Lower leg skin (tissue), 3 donors: ENCODE results near the gene KRCC1.

Source experiments
- POLR2A ChIP-seq, 2 donors: fragments of 450-650 bp; IDR thresholded peaks; one replicate each; pipeline ENCODE4 v1.6.1; 2016 to 2017; ENCODE audit warnings: antibody characterized with exemption in 2 of 2, mild to moderate bottlenecking in 1 of 2, moderate library complexity in 1 of 2
- TF ChIP-seq, protein P1 (sequence below), 3 donors: fragments of 450-650 bp; IDR thresholded peaks; one replicate each; pipeline ENCODE4 v1.5.1; 2016; ENCODE audit warnings: antibody characterized with exemption in 3 of 3, mild to moderate bottlenecking in 3 of 3, moderate library complexity in 2 of 3

DNA sequence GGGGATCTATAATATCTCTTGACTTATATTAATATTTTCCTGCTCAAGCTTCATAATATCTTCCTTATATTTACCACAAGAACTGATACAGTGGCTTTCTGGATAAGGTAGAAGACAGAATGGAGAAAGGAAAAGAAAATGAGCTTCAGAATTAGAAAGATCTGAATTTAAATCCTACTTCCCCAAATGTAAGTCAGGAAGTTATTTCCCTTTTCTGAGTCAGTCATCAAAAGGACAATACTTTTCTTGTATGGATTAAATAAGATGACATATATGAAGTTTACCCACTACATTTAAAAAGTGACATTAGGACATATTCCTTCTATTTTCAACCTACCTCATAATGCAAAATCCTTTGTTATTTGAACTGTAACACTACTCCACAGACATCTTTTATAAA lies 19.0 kb downstream of the KRCC1 start:
- TF ChIP-seq POLR2A (IDR thresholded peaks at IDR 0.05) = no peak
- TF ChIP-seq, protein P1, sequence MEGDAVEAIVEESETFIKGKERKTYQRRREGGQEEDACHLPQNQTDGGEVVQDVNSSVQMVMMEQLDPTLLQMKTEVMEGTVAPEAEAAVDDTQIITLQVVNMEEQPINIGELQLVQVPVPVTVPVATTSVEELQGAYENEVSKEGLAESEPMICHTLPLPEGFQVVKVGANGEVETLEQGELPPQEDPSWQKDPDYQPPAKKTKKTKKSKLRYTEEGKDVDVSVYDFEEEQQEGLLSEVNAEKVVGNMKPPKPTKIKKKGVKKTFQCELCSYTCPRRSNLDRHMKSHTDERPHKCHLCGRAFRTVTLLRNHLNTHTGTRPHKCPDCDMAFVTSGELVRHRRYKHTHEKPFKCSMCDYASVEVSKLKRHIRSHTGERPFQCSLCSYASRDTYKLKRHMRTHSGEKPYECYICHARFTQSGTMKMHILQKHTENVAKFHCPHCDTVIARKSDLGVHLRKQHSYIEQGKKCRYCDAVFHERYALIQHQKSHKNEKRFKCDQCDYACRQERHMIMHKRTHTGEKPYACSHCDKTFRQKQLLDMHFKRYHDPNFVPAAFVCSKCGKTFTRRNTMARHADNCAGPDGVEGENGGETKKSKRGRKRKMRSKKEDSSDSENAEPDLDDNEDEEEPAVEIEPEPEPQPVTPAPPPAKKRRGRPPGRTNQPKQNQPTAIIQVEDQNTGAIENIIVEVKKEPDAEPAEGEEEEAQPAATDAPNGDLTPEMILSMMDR (IDR thresholded peaks at IDR 0.05) = no peak
